NT2/D1 (cell line): Measurements from ENCODE around the gene STEAP4.

Experiments
- DNase-seq: peaks from one replicate; pipeline ENCODE4 v3.0.0-alpha.2; 2011; ENCODE audit warnings: low read depth, low spot score
- H3K27me3 ChIP-seq: 2 replicates; pipeline ENCODE4 v1.6.0; 2011; ENCODE audit warnings: mild to moderate bottlenecking; ENCODE audit not compliant: insufficient read length, insufficient read depth
- H3K36me3 ChIP-seq: 2 replicates; pipeline ENCODE4 v1.6.1; 2011; ENCODE audit warnings: mild to moderate bottlenecking, low read length, mixed read lengths; ENCODE audit not compliant: insufficient read depth, insufficient read length
- H3K4me1 ChIP-seq: 2 replicates; pipeline ENCODE4 v1.5.1; 2011; ENCODE audit not compliant: insufficient read depth, insufficient read length
- H3K4me3 ChIP-seq: 2 replicates; pipeline ENCODE4 v1.5.1; 2011; ENCODE audit warnings: low read depth; ENCODE audit not compliant: insufficient read length
- H3K9ac ChIP-seq: 2 replicates; pipeline ENCODE4 v1.6.0; 2011; ENCODE audit warnings: low read depth; ENCODE audit not compliant: insufficient read length
- H3K9me3 ChIP-seq: 2 replicates; pipeline ENCODE4 v1.5.1; 2011; ENCODE audit warnings: mild to moderate bottlenecking, low read length; ENCODE audit not compliant: insufficient read depth
- SUZ12 ChIP-seq: IDR thresholded peaks from 2 replicates; pipeline ENCODE4 v1.6.1; 2011; ENCODE audit not compliant: insufficient read length, insufficient read depth; ENCODE audit errors: extremely low read depth
- YY1 ChIP-seq: IDR thresholded peaks from 2 replicates; pipeline ENCODE4 v1.6.1; 2011; ENCODE audit not compliant: insufficient read length, insufficient read depth
- ZNF274 ChIP-seq: IDR thresholded peaks from 2 replicates; pipeline ENCODE4 v1.6.1; 2011; ENCODE audit warnings: mild to moderate bottlenecking, low read depth, low read length

Gene STEAP4

DNA sequence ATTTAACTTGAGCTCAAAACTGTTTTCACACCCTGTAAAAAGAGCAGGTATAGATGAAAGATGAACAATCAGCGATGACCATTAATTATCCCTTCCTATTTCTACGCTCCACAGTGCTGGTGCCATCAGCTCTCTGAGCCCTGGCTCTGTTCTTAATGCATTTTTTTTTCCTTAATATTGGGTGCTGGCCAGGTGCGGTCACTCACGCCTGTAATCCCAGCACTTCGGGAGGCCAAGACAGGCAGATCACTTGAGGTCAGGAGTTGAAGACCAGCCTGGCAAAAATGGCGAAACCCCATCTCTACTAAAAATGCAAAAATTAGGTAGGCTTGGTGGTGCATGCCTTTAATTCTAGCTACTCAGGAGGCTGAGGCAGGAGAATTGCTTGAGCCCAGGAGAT lies 4.2 kb downstream of the STEAP4 start:
- TF ChIP-seq ZNF274 (no peak), SUZ12 (no peak), YY1 (no peak)
- no peaks in the 10 kb centered on the region for H3K4me1 ChIP-seq
- peaks cover 29% of the 10 kb centered on the region for H3K27me3 ChIP-seq
- no peaks in the 10 kb centered on the region for H3K9me3 ChIP-seq
- no peak for DNase-seq
- no peak overlapping the region for H3K4me3 ChIP-seq
- no peaks in the 10 kb centered on the region for H3K36me3 ChIP-seq
- H3K9ac ChIP-seq, result no peak overlapping the region

DNA sequence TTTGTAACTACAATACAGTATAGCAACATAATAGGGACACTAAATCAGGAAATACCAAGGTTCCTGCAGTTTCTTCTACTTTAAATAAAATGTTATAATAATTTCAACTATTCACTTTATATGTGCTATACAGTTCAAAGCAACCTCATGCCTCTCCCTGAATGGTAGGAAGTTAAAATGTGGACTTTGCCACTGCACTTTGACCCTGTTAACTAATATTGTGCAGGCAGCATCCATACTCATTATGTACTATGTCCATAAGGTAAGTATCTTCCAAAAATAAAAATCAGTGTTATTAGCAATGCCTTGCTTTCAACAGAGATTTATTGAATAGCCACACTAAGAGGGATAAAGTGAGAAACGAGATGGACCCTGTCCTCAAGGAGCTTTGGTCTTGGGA lies 4.8 kb downstream of the STEAP4 start:
- no peak for TF ChIP-seq SUZ12
- TF ChIP-seq ZNF274, result no peak
- no peak for TF ChIP-seq YY1
- Histone ChIP-seq H3K9me3 (no peaks in the 10 kb centered on the region), H3K27me3 (peaks cover 24% of the 10 kb centered on the region), H3K36me3 (no peaks in the 10 kb centered on the region), H3K4me3 (no peak overlapping the region), H3K9ac (no peak overlapping the region), H3K4me1 (no peaks in the 10 kb centered on the region)
- DNase-seq, result no peak

DNA sequence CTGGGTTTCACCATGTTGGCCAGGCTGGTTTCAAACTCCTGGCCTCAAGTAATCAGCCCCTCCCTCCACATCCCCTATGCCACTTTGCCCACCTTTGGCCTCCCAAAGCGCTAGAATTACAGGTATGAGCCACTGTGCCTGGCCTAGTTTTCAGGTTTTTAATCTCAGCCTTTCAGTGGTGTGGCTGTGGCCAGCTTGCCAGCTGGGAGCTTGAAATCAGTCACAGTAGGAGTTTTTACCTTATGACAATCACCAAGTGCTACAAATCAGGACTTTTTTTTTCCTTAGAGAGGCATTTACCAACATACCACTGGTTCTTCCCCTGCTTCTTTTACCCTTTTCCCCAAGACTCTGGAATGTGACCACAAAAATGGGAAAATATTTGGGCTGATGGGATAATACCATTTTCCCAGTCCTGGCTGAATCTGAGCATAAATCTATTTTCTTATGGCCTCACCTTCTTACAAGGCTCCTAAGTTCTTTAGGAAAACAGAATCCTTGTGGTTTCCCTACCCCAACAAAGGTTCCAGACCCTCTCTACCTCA lies 6.2 kb downstream of the STEAP4 start:
- Histone ChIP-seq H3K9ac (no peak overlapping the region), H3K4me3 (no peak overlapping the region), H3K4me1 (no peaks in the 10 kb centered on the region), H3K9me3 (no peaks in the 10 kb centered on the region), H3K27me3 (peaks cover 9% of the 10 kb centered on the region), H3K36me3 (no peaks in the 10 kb centered on the region)
- TF ChIP-seq ZNF274 (no peak), SUZ12 (no peak)
- no peak for DNase-seq

DNA sequence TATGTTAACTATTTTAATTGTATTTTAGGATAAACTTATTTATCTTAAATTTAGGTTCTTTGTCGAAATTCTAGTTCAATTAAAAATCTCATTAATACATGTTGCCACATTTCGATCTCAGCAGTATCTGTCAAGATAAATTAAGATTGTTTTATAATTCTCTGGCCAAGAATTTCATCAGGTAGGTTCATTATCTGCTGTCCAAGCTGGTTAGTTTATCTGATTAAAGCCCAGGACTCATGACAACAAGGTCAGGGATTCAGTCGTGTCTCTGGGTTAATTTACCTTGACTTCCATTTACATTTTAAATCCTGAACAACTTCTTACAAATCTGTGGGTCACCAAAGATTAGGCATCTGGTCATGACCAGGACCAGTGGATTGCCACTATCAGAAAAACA lies 7.6 kb downstream of the STEAP4 start:
- H3K9ac ChIP-seq, result no peak overlapping the region
- H3K4me3 ChIP-seq, result no peak overlapping the region
- H3K9me3 ChIP-seq, result no peaks in the 10 kb centered on the region
- DNase-seq, result no peak
- no peaks in the 10 kb centered on the region for H3K4me1 ChIP-seq
- H3K27me3 ChIP-seq, result no peaks in the 10 kb centered on the region
- TF ChIP-seq SUZ12 (no peak), YY1 (no peak), ZNF274 (no peak)
- no peaks in the 10 kb centered on the region for H3K36me3 ChIP-seq

DNA sequence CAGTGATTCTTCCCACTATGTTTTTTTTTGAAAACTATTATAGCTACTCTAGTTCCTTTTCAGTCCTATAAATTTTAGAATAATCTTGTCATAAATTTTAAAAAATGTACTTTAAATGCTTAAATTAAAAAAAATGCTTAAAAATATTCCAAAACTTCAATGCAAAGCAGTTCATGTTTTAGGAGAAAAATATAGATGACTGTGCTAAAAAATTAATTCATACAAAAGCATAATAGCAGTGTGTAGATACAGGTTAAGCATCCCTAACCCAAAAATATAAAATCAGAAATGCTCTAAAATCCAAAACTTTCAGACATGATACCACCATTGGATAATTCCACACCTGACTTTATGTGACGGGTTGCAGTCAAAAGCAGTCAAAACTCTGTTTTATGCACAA lies 12.8 kb downstream of the STEAP4 start:
- Histone ChIP-seq H3K4me1 (no peaks in the 10 kb centered on the region), H3K9ac (no peak overlapping the region), H3K36me3 (no peaks in the 10 kb centered on the region), H3K27me3 (no peaks in the 10 kb centered on the region), H3K9me3 (no peaks in the 10 kb centered on the region), H3K4me3 (no peak overlapping the region)
- no peak for DNase-seq
- TF ChIP-seq SUZ12, result no peak
- no peak for TF ChIP-seq YY1
- no peak for TF ChIP-seq ZNF274

DNA sequence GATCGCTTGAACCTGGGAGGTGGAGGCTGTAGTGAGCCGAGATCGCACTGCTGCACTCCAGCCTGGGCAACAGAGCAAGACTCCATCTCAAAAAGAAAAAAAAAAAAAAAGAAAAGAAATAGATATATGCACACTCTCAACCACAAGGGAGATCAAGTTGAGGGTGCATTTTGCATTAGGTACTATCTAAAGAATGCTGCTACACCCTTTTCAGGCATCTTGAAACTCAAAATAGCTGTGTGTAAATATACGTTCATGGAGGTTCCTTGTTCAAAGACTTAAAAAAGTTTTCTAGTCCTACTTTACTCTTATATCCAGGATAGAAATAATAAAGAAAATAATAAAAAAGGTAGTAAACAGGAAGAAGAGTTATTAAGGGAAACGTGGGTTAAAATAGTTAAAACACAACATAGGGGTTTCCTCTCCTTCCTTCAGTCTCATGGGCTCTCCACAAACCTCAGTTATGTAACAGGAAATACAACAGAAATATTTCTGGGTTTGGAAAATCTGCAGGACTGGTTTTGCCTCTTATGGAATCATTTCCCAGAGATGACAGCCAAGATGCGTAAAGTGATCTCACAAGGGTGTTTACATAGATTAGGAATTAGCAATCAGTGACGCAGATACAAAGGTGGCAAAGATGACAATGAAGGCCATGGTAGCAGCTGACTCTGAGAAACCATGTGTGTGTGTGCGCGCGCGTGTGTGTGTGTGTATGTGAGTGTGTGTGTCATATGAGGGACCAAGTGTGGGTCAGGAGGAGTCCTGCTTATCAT lies 15.1 kb downstream of the STEAP4 start:
- no peak for DNase-seq
- Histone ChIP-seq H3K27me3 (no peaks in the 10 kb centered on the region), H3K9me3 (no peaks in the 10 kb centered on the region), H3K4me3 (no peak overlapping the region), H3K36me3 (no peaks in the 10 kb centered on the region), H3K4me1 (no peaks in the 10 kb centered on the region), H3K9ac (no peak overlapping the region)
- TF ChIP-seq ZNF274 (no peak), YY1 (no peak)

DNA sequence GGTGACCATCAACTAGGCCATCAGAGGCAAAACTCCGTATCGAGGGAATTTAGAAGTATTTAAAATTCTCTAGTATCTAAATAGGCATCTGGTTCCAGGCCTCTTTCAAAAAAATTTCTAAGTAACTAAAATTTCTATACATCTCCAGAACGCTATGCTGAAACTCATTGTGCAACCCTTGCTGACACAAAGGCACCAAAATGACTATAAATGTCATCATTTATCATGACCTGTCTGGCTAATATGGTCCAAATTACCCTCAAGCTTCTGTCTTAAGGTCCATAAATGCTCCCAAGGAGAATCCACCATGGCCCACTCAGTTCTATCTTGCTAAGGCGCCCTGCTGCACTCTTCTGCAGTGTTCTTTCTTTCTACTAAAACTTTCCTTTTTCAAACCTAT lies 16.2 kb downstream of the STEAP4 start:
- Histone ChIP-seq H3K4me3 (no peak overlapping the region), H3K4me1 (no peaks in the 10 kb centered on the region), H3K9me3 (no peaks in the 10 kb centered on the region), H3K9ac (no peak overlapping the region), H3K36me3 (no peaks in the 10 kb centered on the region), H3K27me3 (no peaks in the 10 kb centered on the region)
- no peak for TF ChIP-seq ZNF274
- TF ChIP-seq SUZ12, result no peak
- no peak for TF ChIP-seq YY1
- DNase-seq, result no peak
